T-cell (primary cell): ENCODE measurements around the gene GRAP2. TPM values are rescaled to one million over a fixed set of nuclear protein-coding genes. Genes with fewer than 3 reads are reported as not detected.
"Not testable (repeated sequence)": the region's sequence is repeated elsewhere in the genome, so short reads cannot be mapped to it uniquely, and the experiment has no call there.

Experiments
- ATAC-seq, 4 experiments: fragments of 200-7000 bp in 3 of 4; fragments of 150-1000 bp in 1 of 4; cut with Tn5 transposase; replicated peaks in 1 of 4; 1 replicate in 3 of 4; 2 replicates in 1 of 4; pipeline ENCODE4 v1.10.0; 2021; ENCODE audit warnings: moderate library complexity in 3 of 4, mild to moderate bottlenecking in 2 of 4, moderate number of reproducible peaks in 1 of 4
- CTCF ChIA-PET, 2 donors: fragments of 300-600 bp; sonication (Branson Sonifier 250); formaldehyde crosslinking; loops; one replicate each; lab custom pipeline; 2022; ENCODE audit warnings: antibody characterized with exemption in 2 of 2; lab: Charles Lee
- POLR2A ChIA-PET, 2 donors: fragments of 300-600 bp; sonication (Branson Sonifier 250); formaldehyde crosslinking; loops; one replicate each; lab custom pipeline; 2022; ENCODE audit warnings: antibody characterized with exemption in 2 of 2; lab: Charles Lee
- DNase-seq, 35 experiments: peaks; one replicate each; pipeline versions ENCODE4 v3.0.0 to v3.0.0-alpha.2; 2013 to 2023
- H3K27ac ChIP-seq: one replicate; pipeline ENCODE4 v1.5.1; 2013; ENCODE audit warnings: low read length
- H3K27me3 ChIP-seq, 2 experiments: replicated peaks in 1 of 2; 1 replicate in 1 of 2; 2 replicates in 1 of 2; pipeline versions ENCODE4 v1.6.1 to v1.7.0; 2013; ENCODE audit warnings: low read length in 1 of 2, mixed read lengths in 1 of 2; ENCODE audit not compliant: control insufficient read depth in 2 of 2, insufficient read depth in 2 of 2; ENCODE audit errors: extremely low read depth in 1 of 2
- H3K36me3 ChIP-seq, 2 donors: 1 replicate in 1 of 2; 2 replicates in 1 of 2; pipeline versions ENCODE4 v1.6.1 to v1.7.0; 2013; ENCODE audit warnings: low read length in 1 of 2; ENCODE audit not compliant: control insufficient read depth in 2 of 2, insufficient read depth in 1 of 2; ENCODE audit errors: extremely low read depth in 1 of 2
- H3K4me1 ChIP-seq, 2 experiments: 1 replicate in 1 of 2; 2 replicates in 1 of 2; pipeline versions ENCODE4 v1.6.1 to v1.7.0; 2013; ENCODE audit warnings: low read length in 2 of 2, mixed read lengths in 1 of 2; ENCODE audit not compliant: insufficient read depth in 2 of 2, control insufficient read depth in 1 of 2; ENCODE audit errors: extremely low read depth in 1 of 2
- H3K4me3 ChIP-seq, 2 donors: 1 replicate in 1 of 2; 2 replicates in 1 of 2; pipeline versions ENCODE4 v1.5.1 to v1.7.0; 2013; ENCODE audit warnings: mild to moderate bottlenecking in 2 of 2, low read length in 1 of 2, moderate library complexity in 1 of 2; ENCODE audit not compliant: control insufficient read depth in 1 of 2; ENCODE audit errors: extremely low read depth in 1 of 2
- H3K9me3 ChIP-seq: 2 replicates; pipeline ENCODE4 v1.7.0; 2013
- H3K27ac Mint-ChIP-seq, 2 donors: one replicate each; pipeline ENCODE4 v1.8.0; 2020 to 2021; ENCODE audit warnings: mild to moderate bottlenecking in 2 of 2, mixed read lengths in 2 of 2
- H3K27me3 Mint-ChIP-seq, 2 donors: one replicate each; pipeline ENCODE4 v1.8.0; 2021 to 2022; ENCODE audit warnings: mixed read lengths in 2 of 2
- H3K36me3 Mint-ChIP-seq: one replicate; pipeline ENCODE4 v1.8.0; 2021; ENCODE audit warnings: mixed read lengths
- H3K4me1 Mint-ChIP-seq, 3 donors: one replicate each; pipeline ENCODE4 v1.8.0; 2020 to 2022; ENCODE audit warnings: mixed read lengths in 3 of 3, mild to moderate bottlenecking in 1 of 3
- H3K4me3 Mint-ChIP-seq, 3 donors: one replicate each; pipeline ENCODE4 v1.8.0; 2020 to 2022; ENCODE audit warnings: mild to moderate bottlenecking in 3 of 3, mixed read lengths in 3 of 3, moderate library complexity in 3 of 3
- H3K9me3 Mint-ChIP-seq, 3 donors: one replicate each; pipeline ENCODE4 v1.8.0; 2020 to 2022; ENCODE audit warnings: mixed read lengths in 3 of 3
- WGBS: methylation state at CpG from one replicate; pipeline ENCODE4 v1.1.5; 2013; ENCODE audit warnings: missing lambda C conversion rate; ENCODE audit not compliant: insufficient coverage; 5-methylcytosine and 5-hydroxymethylcytosine counted together
- total RNA-seq, 35 experiments: library from RNA in 6 of 35; stranded (reverse) in 6 of 35; fragments of 120-200 nt in 1 of 35; gene quantifications; one replicate each; pipeline versions ENCODE4 v1.2.1 to v1.2.4 and lab custom pipeline; 2013 to 2026

GRAP2 gene
- total RNA-seq, 5 donors from 2014 or later (not counting 1 experiment from before 2014, with no cell fraction given), result 138 to 199 (median 157) TPM

- Mint-ChIP-seq H3K4me1 (peaks cover 16 to 22% (median 19%) of the 10 kb centered on the region in 3 donors), H3K4me3 (no peak overlapping the region), H3K36me3 (no peaks in the 10 kb centered on the region), H3K27ac (no peak overlapping the region), H3K27me3 (peaks cover 6 to 12% of the 10 kb centered on the region in 2 donors), H3K9me3 (no peaks in the 10 kb centered on the region)
- ChIA-PET POLR2A (no interaction called here), CTCF (no interaction called here)
- Histone ChIP-seq H3K27ac (no peak overlapping the region), H3K9me3 (no peaks in the 10 kb centered on the region), H3K36me3 (no peaks in the 10 kb centered on the region), H3K27me3 (peaks cover 0 to 14% of the 10 kb centered on the region in 2 experiments), H3K4me3 (no peak overlapping the region), H3K4me1 (peaks cover 7 to 12% of the 10 kb centered on the region in 2 experiments)
- WGBS, result 80% methylated on average over 6 of the region's 10 CpGs
- ATAC-seq (no peak), DNase-seq (no peak)
Measured at GRCh38 chr22:39988386-39989114, 87.7 kb downstream of the GRAP2 start.

GRCh38 chr22:39989633-39990032, 88.7 kb downstream of the GRAP2 start:
- H3K9me3 ChIP-seq, result no peaks in the 10 kb centered on the region
- H3K36me3 Mint-ChIP-seq, result no peaks in the 10 kb centered on the region
- no peaks in the 10 kb centered on the region for H3K36me3 ChIP-seq
- peaks cover 6 to 19% of the 10 kb centered on the region in 2 donors for H3K27me3 Mint-ChIP-seq
- H3K27ac ChIP-seq, result no peak overlapping the region
- ATAC-seq, result no peak
- CTCF ChIA-PET, result no interaction called here
- no peak overlapping the region for H3K4me3 ChIP-seq
- DNase-seq, result no peak
- peaks cover 0 to 21% of the 10 kb centered on the region in 2 experiments for H3K27me3 ChIP-seq
- peaks cover 19 to 23% (median 21%) of the 10 kb centered on the region in 3 donors for H3K4me1 Mint-ChIP-seq
- no peak overlapping the region for H3K27ac Mint-ChIP-seq
- H3K9me3 Mint-ChIP-seq, result no peaks in the 10 kb centered on the region
- POLR2A ChIA-PET, result no interaction called here
- no peak overlapping the region for H3K4me3 Mint-ChIP-seq
- H3K4me1 ChIP-seq, result peaks cover 7 to 18% of the 10 kb centered on the region in 2 experiments
- 88% methylated on average over 5 of the region's 7 CpGs for WGBS

GRCh38 chr22:39990686-39991085, 89.8 kb downstream of the GRAP2 start:
- ChIA-PET POLR2A (no interaction called here), CTCF (no interaction called here)
- Histone ChIP-seq H3K27ac (no peak overlapping the region), H3K4me3 (no peak overlapping the region), H3K36me3 (no peaks in the 10 kb centered on the region), H3K27me3 (peaks cover 0 to 27% of the 10 kb centered on the region in 2 experiments), H3K9me3 (no peaks in the 10 kb centered on the region), H3K4me1 (peaks cover 0 to 17% of the 10 kb centered on the region in 2 experiments)
- no peaks in the 10 kb centered on the region for H3K9me3 Mint-ChIP-seq
- no peak overlapping the region for H3K4me3 Mint-ChIP-seq
- peaks cover 6 to 20% of the 10 kb centered on the region in 2 donors for H3K27me3 Mint-ChIP-seq
- 80% methylated on average over 1 of the region's 3 CpGs for WGBS
- H3K4me1 Mint-ChIP-seq, result peaks cover 15 to 16% (median 16%) of the 10 kb centered on the region in 3 donors
- ATAC-seq, result no peak
- no peak for DNase-seq
- no peak overlapping the region for H3K27ac Mint-ChIP-seq
- H3K36me3 Mint-ChIP-seq, result no peaks in the 10 kb centered on the region

- H3K36me3 ChIP-seq, result no peaks in the 10 kb centered on the region
- H3K27me3 Mint-ChIP-seq, result peaks cover 6 to 25% of the 10 kb centered on the region in 2 donors
- H3K4me3 Mint-ChIP-seq, result no peak overlapping the region
- ATAC-seq, result no peak
- DNase-seq, result no peak
- H3K9me3 Mint-ChIP-seq, result no peaks in the 10 kb centered on the region
- no peaks in the 10 kb centered on the region for H3K36me3 Mint-ChIP-seq
- WGBS, result no CpG with 5 or more reads among the region's 9 CpGs
- H3K4me1 Mint-ChIP-seq, result peaks cover 10 to 16% (median 12%) of the 10 kb centered on the region in 3 donors
- no peak overlapping the region for H3K4me3 ChIP-seq
- POLR2A ChIA-PET, result interaction anchor here in 1 of 2 donors (0.8 kb wide), 1 partner anchor 592 kb away, joined by 3 read pairs; no protein-coding TSS in a partner anchor
- CTCF ChIA-PET, result interaction anchor here in 1 of 2 donors (1.1 kb wide), 1 partner anchor 14 kb away, joined by 4 read pairs; no protein-coding TSS in a partner anchor
- H3K9me3 ChIP-seq, result no peaks in the 10 kb centered on the region
- H3K27me3 ChIP-seq, result peaks cover 0 to 32% of the 10 kb centered on the region in 2 experiments
- H3K4me1 ChIP-seq, result peaks cover 0 to 13% of the 10 kb centered on the region in 2 experiments
- H3K27ac ChIP-seq, result no peak overlapping the region
- H3K27ac Mint-ChIP-seq, result no peak overlapping the region
Measured at GRCh38 chr22:39991159-39991860, 90.4 kb downstream of the GRAP2 start.

GRCh38 chr22:39992088-39992826, 91.4 kb downstream of the GRAP2 start:
- no peaks in the 10 kb centered on the region for H3K9me3 ChIP-seq
- WGBS, result 74% methylated on average over 2 of the region's 5 CpGs
- Mint-ChIP-seq H3K36me3 (no peaks in the 10 kb centered on the region), H3K27me3 (peaks cover 9 to 34% of the 10 kb centered on the region in 2 donors), H3K4me3 (no peak overlapping the region), H3K27ac (no peak overlapping the region), H3K4me1 (peaks cover 7 to 14% (median 11%) of the 10 kb centered on the region in 3 donors), H3K9me3 (no peaks in the 10 kb centered on the region)
- ATAC-seq (no peak), DNase-seq (no peak)
- peaks cover 0 to 37% of the 10 kb centered on the region in 2 experiments for H3K27me3 ChIP-seq
- ChIA-PET POLR2A (interaction anchor here in 1 of 2 donors (0.6 kb wide), 1 partner anchor 820 kb away, joined by 5 read pairs; no protein-coding TSS in a partner anchor), CTCF (interaction anchor here in 1 of 2 donors (1.1 kb wide), 1 partner anchor 14 kb away, joined by 4 read pairs; no protein-coding TSS in a partner anchor)
- no peaks in the 10 kb centered on the region for H3K36me3 ChIP-seq
- peaks cover 0 to 13% of the 10 kb centered on the region in 2 experiments for H3K4me1 ChIP-seq
- H3K27ac ChIP-seq, result no peak overlapping the region
- H3K4me3 ChIP-seq, result no peak overlapping the region

GRCh38 chr22:39992894-39993293, 92.0 kb downstream of the GRAP2 start:
- H3K36me3 Mint-ChIP-seq, H3K9me3 Mint-ChIP-seq, CTCF ChIA-PET, H3K4me3 Mint-ChIP-seq, DNase-seq, ATAC-seq, H3K27ac ChIP-seq, H3K9me3 ChIP-seq, H3K36me3 ChIP-seq, H3K27ac Mint-ChIP-seq, H3K4me3 ChIP-seq: not testable (repeated sequence)
- peaks cover 0 to 13% of the 10 kb centered on the region in 2 experiments for H3K4me1 ChIP-seq
- peaks cover 0 to 43% of the 10 kb centered on the region in 2 experiments for H3K27me3 ChIP-seq
- POLR2A ChIA-PET, result interaction anchor here in 1 of 2 donors (0.6 kb wide), 1 partner anchor 820 kb away, joined by 5 read pairs; no protein-coding TSS in a partner anchor
- peaks cover 7 to 14% (median 11%) of the 10 kb centered on the region in 3 donors for H3K4me1 Mint-ChIP-seq
- WGBS, result 100% methylated on average over 5 of the region's 7 CpGs
- H3K27me3 Mint-ChIP-seq, result peaks cover 9 to 36% of the 10 kb centered on the region in 2 donors
